K562 (cell line): Measurements from ENCODE around the gene RPL39L. TPM values are rescaled to one million over a fixed set of nuclear protein-coding genes. Genes with fewer than 3 reads are reported as not detected.
A peak's percentile ranks its signal among the peaks of the same experiment; 100 is the strongest.

ENCODE experiments used
- ATAC-seq: fragments of 200-7000 bp; cut with Tn5 transposase; 3 replicates; pipeline ENCODE4 v1.9.1; 2020; ENCODE audit warnings: moderate library complexity
- BruUV-seq: library from RNA; stranded (reverse); fragments of 400-500 nt; replicated peaks from 2 replicates; lab custom pipeline; 2021; lab: Mats Ljungman, UMichigan
- CTCF ChIA-PET: fragments of 300-600 bp; formaldehyde crosslinking; extraction: SDS; loops from one replicate; lab custom pipeline; 2021; ENCODE audit warnings: low intra/inter-chr PET ratio; lab: Yijun Ruan, JAX
- POLR2A ChIA-PET: fragments of 300-600, 350-650 bp; sonication (Branson Sonifier 250); formaldehyde crosslinking; extraction: SDS; loops from one replicate; lab custom pipeline; 2021; ENCODE audit warnings: antibody characterized with exemption, inconsistent platforms; lab: Yijun Ruan, JAX
- DNase-seq, 4 experiments: peaks; one replicate each; pipeline versions ENCODE4 v3.0.0 to v3.0.0-alpha.2; 2011 to 2018; ENCODE audit warnings: low spot score in 3 of 4, mixed read lengths in 3 of 4; ENCODE audit errors: extremely low read depth in 1 of 4
- FAIRE-seq: peaks from 2 replicates; lab custom pipeline; 2011; peaks lifted over from hg19 to GRCh38; lab: Jason Lieb, UNC
- H2AFZ ChIP-seq: 2 replicates; pipeline ENCODE4 v1.6.0; 2011; ENCODE audit warnings: low read depth, low read length, control low read depth, inconsistent platforms
- H3K27ac ChIP-seq: fragments of 200-600 bp; 3 replicates; pipeline ENCODE4 v1.8.0; 2011; ENCODE audit warnings: low read depth, mild to moderate bottlenecking, control low read depth, inconsistent platforms, low read length, moderate library complexity, mixed read lengths; ENCODE audit errors: extremely low read depth
- H3K27me3 ChIP-seq, 2 experiments: fragments of 300-600 bp in 1 of 2; 2 replicates in 1 of 2; 3 replicates in 1 of 2; pipeline versions ENCODE4 v1.6.0 to v1.8.0; 2011; ENCODE audit warnings: inconsistent platforms in 2 of 2, low read length in 2 of 2, mild to moderate bottlenecking in 1 of 2, mixed read lengths in 1 of 2, moderate library complexity in 1 of 2; ENCODE audit not compliant: control insufficient read depth in 2 of 2, insufficient read depth in 2 of 2
- H3K36me3 ChIP-seq: fragments of 300-600 bp; 3 replicates; pipeline ENCODE4 v1.8.0; 2011; ENCODE audit warnings: mild to moderate bottlenecking, low read length, inconsistent platforms; ENCODE audit not compliant: control insufficient read depth, insufficient read depth
- H3K4me1 ChIP-seq, 2 experiments: fragments of 200-600 bp in 1 of 2; replicated peaks in 1 of 2; 2 replicates in 1 of 2; 3 replicates in 1 of 2; pipeline versions ENCODE4 v1.5.1 to v1.8.0; 2011; ENCODE audit warnings: inconsistent platforms in 2 of 2, low read length in 2 of 2, mild to moderate bottlenecking in 1 of 2, mixed read lengths in 1 of 2, moderate library complexity in 1 of 2; ENCODE audit not compliant: control insufficient read depth in 2 of 2, insufficient read depth in 2 of 2
- H3K4me2 ChIP-seq: 2 replicates; pipeline ENCODE4 v1.6.1; 2011; ENCODE audit warnings: low read length, control low read depth, inconsistent platforms, mixed read lengths; ENCODE audit not compliant: insufficient read depth
- H3K4me3 ChIP-seq: fragments of 200-600 bp; sonication (generic), shearing (Covaris generic); 2 replicates; pipeline ENCODE4 v1.5.1; 2016; ENCODE audit warnings: control low read depth, inconsistent platforms
- H3K79me2 ChIP-seq: fragments of 200-600 bp; 3 replicates; pipeline ENCODE4 v1.8.0; 2011; ENCODE audit warnings: low read length, inconsistent platforms; ENCODE audit not compliant: control insufficient read depth, insufficient read depth
- H3K9ac ChIP-seq, 2 experiments: 2 replicates each; pipeline versions ENCODE4 v1.6.0 to v1.6.1; 2011; ENCODE audit warnings: low read depth in 2 of 2, low read length in 2 of 2, control low read depth in 1 of 2, inconsistent platforms in 1 of 2, mild to moderate bottlenecking in 1 of 2, mixed read lengths in 1 of 2; ENCODE audit not compliant: insufficient read depth in 1 of 2
- H3K9me1 ChIP-seq: one replicate; pipeline ENCODE4 v1.6.0; 2011; ENCODE audit warnings: inconsistent platforms, mild to moderate bottlenecking, low read length, moderate library complexity; ENCODE audit not compliant: control insufficient read depth, insufficient read depth
- H3K9me3 ChIP-seq: replicated peaks from 2 replicates; pipeline ENCODE4 v1.5.1; 2011; ENCODE audit warnings: low read depth, low read length, inconsistent platforms; ENCODE audit not compliant: control insufficient read depth, insufficient read depth
- H4K20me1 ChIP-seq: replicated peaks from 2 replicates; pipeline ENCODE4 v1.6.1; 2011; ENCODE audit warnings: low read length, inconsistent platforms, mixed read lengths; ENCODE audit not compliant: control insufficient read depth, insufficient read depth
- CC2D1A ChIP-seq: fragments of 450-650 bp; IDR thresholded peaks from 2 replicates; pipeline ENCODE4 v1.6.1; 2017; ENCODE audit warnings: mild to moderate bottlenecking
- KLF13 ChIP-seq: fragments of 450-650 bp; IDR thresholded peaks from 2 replicates; pipeline ENCODE4 v1.6.1; 2016; ENCODE audit warnings: missing genetic modification characterization, low read depth, mild to moderate bottlenecking, missing compliant biosample characterization, moderate library complexity, borderline replicate concordance
- MAX ChIP-seq: sonication (generic); formaldehyde crosslinking; IDR thresholded peaks from 2 replicates; pipeline ENCODE4 v1.9.0; 2022; ENCODE audit warnings: mild to moderate bottlenecking, missing genetic modification reagents
- MEIS2 ChIP-seq: fragments of 450-650 bp; IDR thresholded peaks from 2 replicates; pipeline ENCODE4 v1.6.1; 2014; ENCODE audit warnings: mild to moderate bottlenecking; ENCODE audit not compliant: partially characterized antibody
- NR2F6 ChIP-seq: fragments of 450-650 bp; formaldehyde crosslinking; IDR thresholded peaks from 2 replicates; pipeline ENCODE4 v1.4.0; 2020; ENCODE audit warnings: mild to moderate bottlenecking
- RFX1 ChIP-seq: fragments of 450-650 bp; IDR thresholded peaks from 2 replicates; pipeline ENCODE4 v1.6.1; 2016; ENCODE audit warnings: mild to moderate bottlenecking, moderate library complexity
- ZNF175 ChIP-seq: fragments of 200-800 bp; sonication (Bioruptor generic); IDR thresholded peaks from 2 replicates; pipeline ENCODE4 v1.6.1; 2016; ENCODE audit warnings: low read depth, mild to moderate bottlenecking, missing genetic modification characterization, missing compliant biosample characterization
- ZNF431 ChIP-seq: sonication (generic); formaldehyde crosslinking; IDR thresholded peaks from 2 replicates; pipeline ENCODE4 v1.8.0; 2022; ENCODE audit warnings: mild to moderate bottlenecking, missing genetic modification reagents
- WGBS: fragments of 100-300 bp; shearing (Covaris generic); methylation state at CpG from one replicate; pipeline ENCODE4 v1.1.6; 2016; ENCODE audit warnings: low coverage, mixed read lengths; ENCODE audit not compliant: insufficient coverage; ENCODE audit errors: missing lambda C conversion rate; 5-methylcytosine and 5-hydroxymethylcytosine counted together
- in situ Hi-C: fragments of 300-500 bp; cut with MboI; formaldehyde crosslinking; loops from 4 replicates; pipeline ENCODE4 v1.15.0; 2018; ENCODE audit warnings: inconsistent platforms, mixed read lengths
- intact Hi-C: fragments of 100-400 bp; cut with micrococcal nuclease; formaldehyde crosslinking; loops from 2 replicates; pipeline ENCODE4 v1.14.2; 2022
- polyA plus RNA-seq, 8 experiments: library from polyadenylated mRNA; depleted of rRNA in 4 of 8; stranded (reverse) in 5 of 8; unstranded in 3 of 8; fragments of >200 nt; fragmentation: Nextera tagmentation in 2 of 8; fragmentation: Illumina TruSeq in 1 of 8; extraction: Ambion mirVana in 2 of 8; extraction: Trizol in 1 of 8; gene quantifications; 2 replicates each; pipeline versions ENCODE4 v1.2.1 to v1.2.3, GENCODE V29; 2011 to 2014; ENCODE audit warnings: inconsistent platforms in 1 of 8, missing spikeins in 1 of 8
- total RNA-seq, 7 experiments: library from RNA; depleted of rRNA in 6 of 7; stranded (reverse); fragments of >200 nt in 6 of 7; fragmentation: Illumina TruSeq in 2 of 7; extraction: Trizol in 2 of 7; gene quantifications; 2 replicates each; pipeline versions ENCODE4 v1.2.1 to v1.2.3, GENCODE V29; 2011 to 2021; ENCODE audit warnings: low replicate concordance in 1 of 7
- TF ChIP-seq, protein P1 (sequence below): sonication (generic); formaldehyde crosslinking; IDR thresholded peaks from 2 replicates; pipeline ENCODE4 v1.8.0; 2023; ENCODE audit warnings: missing genetic modification reagents, mild to moderate bottlenecking, borderline replicate concordance

The RPL39L gene
- total and polyA plus RNA-seq, 9 of the 15 experiments (the other 6 are each of a cell fraction or from before 2014, with no cell fraction given), result 15.0 to 122 (median 45.5) TPM

- Histone ChIP-seq H4K20me1 (no peaks in the 10 kb centered on the region), H3K27ac (no peak overlapping the region), H3K4me3 (no peak overlapping the region), H3K27me3 (0 out of 5 replicates have a peak, but pooled peaks cover 0 to 6% of the 10 kb centered on the region in 2 experiments), H3K79me2 (no peaks in the 10 kb centered on the region), H3K4me2 (no peak overlapping the region)
- TF ChIP-seq MAX, result no peak
- TF ChIP-seq ZNF431, result peak; percentile 67; the same call in 1 of the 2 replicates
- TF ChIP-seq, all 486 proteins: peak for 1
- no peak overlapping the region for H2AFZ ChIP-seq
- 4% methylated on average over 8 of the region's 8 CpGs for WGBS
- H3K9ac ChIP-seq, result no peak overlapping the region
- intact Hi-C loops, result loop anchor here (10.0 kb wide), 2 partner anchors 232 to 552 kb away; partner anchors contain the start of genes AHSG and ST6GAL1
- no peaks in the 10 kb centered on the region for H3K9me1 ChIP-seq
- no peaks in the 10 kb centered on the region for H3K9me3 ChIP-seq
- H3K4me1 ChIP-seq, result no peaks in the 10 kb centered on the region
- FAIRE-seq (no peak), ATAC-seq (no peak), DNase-seq (no peak)
- H3K36me3 ChIP-seq, result no peaks in the 10 kb centered on the region
- POLR2A ChIA-PET, result interaction anchor here (0.7 kb wide), 1 partner anchor 53 kb away, joined by 3 read pairs; no protein-coding TSS in a partner anchor
- CTCF ChIA-PET, result interaction anchor here (2.4 kb wide), 1 partner anchor 317 kb away, joined by 30 read pairs; no protein-coding TSS in a partner anchor
- in situ Hi-C loops, result loop anchor here (10.0 kb wide), 1 partner anchor 322 kb away; the partner anchor contains the start of gene ADIPOQ
- BruUV-seq, result no TSS peak
Measured at GRCh38 chr3:187166750-187167149, 27.5 kb upstream of the RPL39L start.

DNA sequence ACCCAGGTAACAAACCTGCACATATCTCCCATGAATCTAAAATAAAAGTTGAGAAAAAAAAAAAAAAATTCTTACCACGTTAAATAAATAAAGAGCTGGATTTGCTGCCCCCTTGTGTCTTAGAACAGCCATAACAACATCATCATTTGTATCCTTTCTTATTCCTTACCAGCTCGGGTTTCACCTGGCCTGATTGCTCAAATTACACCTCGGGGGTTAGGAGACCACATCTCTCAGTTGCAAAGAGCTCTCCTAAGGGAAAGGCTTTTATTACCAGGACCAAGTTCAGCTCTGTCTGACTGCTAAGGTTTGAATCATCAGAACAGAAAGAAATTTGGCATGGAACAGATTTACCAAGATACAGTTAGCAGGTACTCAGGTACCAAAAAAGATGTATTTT lies 25.8 kb upstream of the RPL39L start:
- no TSS peak for BruUV-seq
- Histone ChIP-seq H3K4me2 (no peak overlapping the region), H3K79me2 (no peaks in the 10 kb centered on the region), H2AFZ (no peak overlapping the region), H3K9me3 (no peaks in the 10 kb centered on the region), H3K36me3 (no peaks in the 10 kb centered on the region), H3K27me3 (peaks cover 0 to 6% of the 10 kb centered on the region in 2 experiments; a peak in 1 of 5 replicates), H3K4me1 (no peaks in the 10 kb centered on the region), H4K20me1 (no peaks in the 10 kb centered on the region), H3K4me3 (no peak overlapping the region), H3K27ac (no peak overlapping the region), H3K9ac (no peak overlapping the region), H3K9me1 (no peaks in the 10 kb centered on the region)
- FAIRE-seq (peak; percentile 86), ATAC-seq (peak; percentile 78), DNase-seq (peak; percentile 53 to 70 (median 64))
- 0% methylated on average over 3 of the region's 3 CpGs for WGBS
- CTCF ChIA-PET, result interaction anchor here (0.6 to 2.4 kb wide), 11 partner anchors 26 to 1586 kb away, joined by 3 to 30 read pairs (median 3); partner anchors contain the start of gene RPL39L
- POLR2A ChIA-PET, result interaction anchor here (0.6 to 0.8 kb wide), 4 partner anchors 13 to 382 kb away, joined by 3 to 4 read pairs (median 3); partner anchors contain the start of gene EIF4A2
- intact Hi-C loops, result loop anchor here (1.0 to 10.0 kb wide), 4 partner anchors 52 to 550 kb away; partner anchors contain the start of genes AHSG and ST6GAL1
- in situ Hi-C loops, result loop anchor here (10.0 kb wide), 1 partner anchor 320 kb away; the partner anchor contains the start of gene ADIPOQ
- TF ChIP-seq MEIS2 (no peak), RFX1 (no peak), ZNF175 (CRISPR knock-in tag) (no peak), KLF13 (tag) (no peak), CC2D1A (peak; percentile 64; the same call in 1 of the 2 replicates), NR2F6 (CRISPR knock-in tag) (no peak)
- TF ChIP-seq, protein P1, sequence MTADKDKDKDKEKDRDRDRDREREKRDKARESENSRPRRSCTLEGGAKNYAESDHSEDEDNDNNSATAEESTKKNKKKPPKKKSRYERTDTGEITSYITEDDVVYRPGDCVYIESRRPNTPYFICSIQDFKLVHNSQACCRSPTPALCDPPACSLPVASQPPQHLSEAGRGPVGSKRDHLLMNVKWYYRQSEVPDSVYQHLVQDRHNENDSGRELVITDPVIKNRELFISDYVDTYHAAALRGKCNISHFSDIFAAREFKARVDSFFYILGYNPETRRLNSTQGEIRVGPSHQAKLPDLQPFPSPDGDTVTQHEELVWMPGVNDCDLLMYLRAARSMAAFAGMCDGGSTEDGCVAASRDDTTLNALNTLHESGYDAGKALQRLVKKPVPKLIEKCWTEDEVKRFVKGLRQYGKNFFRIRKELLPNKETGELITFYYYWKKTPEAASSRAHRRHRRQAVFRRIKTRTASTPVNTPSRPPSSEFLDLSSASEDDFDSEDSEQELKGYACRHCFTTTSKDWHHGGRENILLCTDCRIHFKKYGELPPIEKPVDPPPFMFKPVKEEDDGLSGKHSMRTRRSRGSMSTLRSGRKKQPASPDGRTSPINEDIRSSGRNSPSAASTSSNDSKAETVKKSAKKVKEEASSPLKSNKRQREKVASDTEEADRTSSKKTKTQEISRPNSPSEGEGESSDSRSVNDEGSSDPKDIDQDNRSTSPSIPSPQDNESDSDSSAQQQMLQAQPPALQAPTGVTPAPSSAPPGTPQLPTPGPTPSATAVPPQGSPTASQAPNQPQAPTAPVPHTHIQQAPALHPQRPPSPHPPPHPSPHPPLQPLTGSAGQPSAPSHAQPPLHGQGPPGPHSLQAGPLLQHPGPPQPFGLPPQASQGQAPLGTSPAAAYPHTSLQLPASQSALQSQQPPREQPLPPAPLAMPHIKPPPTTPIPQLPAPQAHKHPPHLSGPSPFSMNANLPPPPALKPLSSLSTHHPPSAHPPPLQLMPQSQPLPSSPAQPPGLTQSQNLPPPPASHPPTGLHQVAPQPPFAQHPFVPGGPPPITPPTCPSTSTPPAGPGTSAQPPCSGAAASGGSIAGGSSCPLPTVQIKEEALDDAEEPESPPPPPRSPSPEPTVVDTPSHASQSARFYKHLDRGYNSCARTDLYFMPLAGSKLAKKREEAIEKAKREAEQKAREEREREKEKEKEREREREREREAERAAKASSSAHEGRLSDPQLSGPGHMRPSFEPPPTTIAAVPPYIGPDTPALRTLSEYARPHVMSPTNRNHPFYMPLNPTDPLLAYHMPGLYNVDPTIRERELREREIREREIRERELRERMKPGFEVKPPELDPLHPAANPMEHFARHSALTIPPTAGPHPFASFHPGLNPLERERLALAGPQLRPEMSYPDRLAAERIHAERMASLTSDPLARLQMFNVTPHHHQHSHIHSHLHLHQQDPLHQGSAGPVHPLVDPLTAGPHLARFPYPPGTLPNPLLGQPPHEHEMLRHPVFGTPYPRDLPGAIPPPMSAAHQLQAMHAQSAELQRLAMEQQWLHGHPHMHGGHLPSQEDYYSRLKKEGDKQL (CRISPR knock-in tag), result no peak
